ENCODE data around the gene STAG3. TPM values are rescaled to one million over a fixed set of nuclear protein-coding genes. Genes with fewer than 3 reads are reported as not detected.

The STAG3 gene
- total and polyA plus RNA-seq, 10 of the 15 experiments (the other 5 are each of a cell fraction or from before 2014, with no cell fraction given): 73.0 to 306 (median 120) TPM

DNA sequence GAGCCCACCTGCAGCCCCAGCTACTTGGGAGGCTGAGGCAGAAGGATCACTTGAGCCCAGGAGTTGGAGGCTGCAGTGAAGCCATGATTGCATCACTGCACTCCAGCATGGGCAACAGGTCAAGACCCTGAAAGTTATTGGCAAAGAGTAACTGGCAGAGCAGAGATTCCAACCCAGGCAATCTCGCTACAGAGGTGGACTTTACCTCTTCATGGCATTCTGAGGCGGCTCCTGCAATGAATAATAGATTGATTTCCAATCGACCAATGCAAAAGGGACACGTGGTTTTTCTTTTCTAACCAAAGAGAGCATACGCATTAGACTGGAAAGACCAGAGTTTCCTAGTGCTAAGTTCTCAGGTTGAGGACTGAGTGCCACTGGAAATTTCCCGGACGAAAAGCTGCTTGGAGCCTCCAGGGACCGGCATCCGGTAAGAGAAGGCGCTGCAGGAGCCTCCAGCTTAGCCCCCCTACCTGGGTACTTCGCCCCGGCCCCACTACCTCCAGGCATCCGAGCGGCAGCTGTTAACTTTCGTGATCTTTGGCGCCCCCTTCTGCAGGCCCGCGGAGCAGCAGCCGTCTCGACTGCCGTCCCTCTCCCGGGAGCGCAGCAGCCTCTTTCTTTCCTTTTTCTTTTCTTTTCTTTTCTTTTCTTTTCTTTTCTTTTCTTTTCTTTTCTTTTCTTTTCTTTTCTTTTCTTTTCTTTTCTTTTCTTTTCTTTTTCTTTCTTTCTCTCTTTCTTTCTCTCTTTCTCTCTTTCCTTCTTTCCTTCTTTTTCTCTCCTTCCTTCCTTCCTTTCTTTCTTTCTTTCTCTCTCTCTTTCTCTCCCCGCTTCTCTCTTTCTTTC is 46.9 kb upstream of the STAG3 start (continued):
- TF ChIP-seq, protein P1, sequence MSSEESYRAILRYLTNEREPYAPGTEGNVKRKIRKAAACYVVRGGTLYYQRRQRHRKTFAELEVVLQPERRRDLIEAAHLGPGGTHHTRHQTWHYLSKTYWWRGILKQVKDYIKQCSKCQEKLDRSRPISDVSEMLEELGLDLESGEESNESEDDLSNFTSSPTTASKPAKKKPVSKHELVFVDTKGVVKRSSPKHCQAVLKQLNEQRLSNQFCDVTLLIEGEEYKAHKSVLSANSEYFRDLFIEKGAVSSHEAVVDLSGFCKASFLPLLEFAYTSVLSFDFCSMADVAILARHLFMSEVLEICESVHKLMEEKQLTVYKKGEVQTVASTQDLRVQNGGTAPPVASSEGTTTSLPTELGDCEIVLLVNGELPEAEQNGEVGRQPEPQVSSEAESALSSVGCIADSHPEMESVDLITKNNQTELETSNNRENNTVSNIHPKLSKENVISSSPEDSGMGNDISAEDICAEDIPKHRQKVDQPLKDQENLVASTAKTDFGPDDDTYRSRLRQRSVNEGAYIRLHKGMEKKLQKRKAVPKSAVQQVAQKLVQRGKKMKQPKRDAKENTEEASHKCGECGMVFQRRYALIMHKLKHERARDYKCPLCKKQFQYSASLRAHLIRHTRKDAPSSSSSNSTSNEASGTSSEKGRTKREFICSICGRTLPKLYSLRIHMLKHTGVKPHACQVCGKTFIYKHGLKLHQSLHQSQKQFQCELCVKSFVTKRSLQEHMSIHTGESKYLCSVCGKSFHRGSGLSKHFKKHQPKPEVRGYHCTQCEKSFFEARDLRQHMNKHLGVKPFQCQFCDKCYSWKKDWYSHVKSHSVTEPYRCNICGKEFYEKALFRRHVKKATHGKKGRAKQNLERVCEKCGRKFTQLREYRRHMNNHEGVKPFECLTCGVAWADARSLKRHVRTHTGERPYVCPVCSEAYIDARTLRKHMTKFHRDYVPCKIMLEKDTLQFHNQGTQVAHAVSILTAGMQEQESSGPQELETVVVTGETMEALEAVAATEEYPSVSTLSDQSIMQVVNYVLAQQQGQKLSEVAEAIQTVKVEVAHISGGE (CRISPR knock-in tag; IDR thresholded peaks at IDR 0.05): no peak
- peak; percentile 68 to 81 (median 77) for TF ChIP-seq CTCF (IDR thresholded peaks at IDR 0.05 in 2 of 3, conservative IDR thresholded peaks at IDR 0.05 in 1 of 3; ENCODE audit: control insufficient read depth in 2 of 3, extremely low read depth in 1 of 3, insufficient read depth in 1 of 3, low read depth in 3 of 3, low read length in 3 of 3)
- TF ChIP-seq MEF2B (IDR thresholded peaks at IDR 0.05; ENCODE audit: partially characterized antibody, poor library complexity, severe bottlenecking): no peak
- 0 out of 2 replicates have a peak, but pooled peaks have one; percentile 30 for TF ChIP-seq YY1 (IDR thresholded peaks at IDR 0.05; ENCODE audit: low read depth, low read length)
- TF ChIP-seq POLR2AphosphoS5 (IDR thresholded peaks at IDR 0.05; ENCODE audit: low read length): no peak
- no peak for TF ChIP-seq RAD51 (IDR thresholded peaks at IDR 0.05)
- 0 out of 2 replicates have a peak, but pooled peaks have one; percentile 42 for TF ChIP-seq TCF3 (IDR thresholded peaks at IDR 0.05; ENCODE audit: borderline replicate concordance, insufficient read depth, low read depth, low read length)
- 0 out of 2 replicates have a peak, but pooled peaks have one; percentile 18 for TF ChIP-seq GATAD2B (conservative IDR thresholded peaks at IDR 0.05; ENCODE audit: low read depth)
- no peak for TF ChIP-seq ETV6 (conservative IDR thresholded peaks at IDR 0.05 in 1 of 2, IDR thresholded peaks at IDR 0.05 in 1 of 2; ENCODE audit: borderline replicate concordance in 1 of 2, low read depth in 1 of 2)
- TF ChIP-seq HDGF (IDR thresholded peaks at IDR 0.05): no peak
